PC-3 (cell line): ENCODE data around the gene HES1. TPM values are rescaled to one million over a fixed set of nuclear protein-coding genes. Genes with fewer than 3 reads are reported as not detected.

ENCODE experiments used
- ATAC-seq: fragments of 200-7000 bp; cut with Tn5 transposase; 2 replicates; pipeline ENCODE4 v1.9.1; 2020; ENCODE audit warnings: mild to moderate bottlenecking, moderate library complexity
- BruUV-seq: library from RNA; stranded (reverse); fragments of 400-500 nt; replicated peaks from 2 replicates; lab custom pipeline; 2021; lab: Mats Ljungman, UMichigan
- CTCF ChIA-PET: fragments of 300-600 bp; sonication (Branson Sonifier 250); formaldehyde crosslinking; loops from one replicate; lab custom pipeline; 2022; ENCODE audit warnings: antibody characterized with exemption; lab: Charles Lee
- POLR2A ChIA-PET: fragments of 300-600 bp; sonication (Branson Sonifier 250); formaldehyde crosslinking; loops from one replicate; lab custom pipeline; 2022; ENCODE audit warnings: antibody characterized with exemption; ENCODE audit not compliant: unreplicated experiment; lab: Charles Lee
- DNase-seq: peaks from one replicate; pipeline ENCODE4 v3.0.0-alpha.2; 2015
- H2AFZ ChIP-seq: fragments of 300-600 bp; sonication (generic); 2 replicates; pipeline ENCODE4 v1.6.0; 2016; ENCODE audit warnings: antibody characterized with exemption, low read length
- H3F3A ChIP-seq: fragments of 300-600 bp; sonication (generic); one replicate; pipeline ENCODE4 v1.6.0; 2017; ENCODE audit warnings: antibody characterized with exemption, low read length, control low read depth, mild to moderate bottlenecking; ENCODE audit not compliant: unreplicated experiment
- H3K27ac ChIP-seq: fragments of 300-600 bp; sonication (generic); 2 replicates; pipeline ENCODE4 v1.5.1; 2016; ENCODE audit warnings: mild to moderate bottlenecking, low read length
- H3K27me3 ChIP-seq: fragments of 300-600 bp; sonication (generic); 2 replicates; pipeline ENCODE4 v1.6.1; 2016; ENCODE audit warnings: low read length, mixed read lengths
- H3K36me3 ChIP-seq: fragments of 300-600 bp; sonication (generic); 2 replicates; pipeline ENCODE4 v1.6.1; 2016; ENCODE audit warnings: low read depth, mixed run types, low read length, mixed read lengths
- H3K4me1 ChIP-seq: fragments of 300-600 bp; sonication (generic); 2 replicates; pipeline ENCODE4 v1.5.1; 2016; ENCODE audit warnings: low read length; ENCODE audit not compliant: insufficient read depth
- H3K4me2 ChIP-seq: fragments of 300-600 bp; sonication (generic); 2 replicates; pipeline ENCODE4 v1.6.0; 2016; ENCODE audit warnings: low read length
- H3K4me3 ChIP-seq: fragments of 300-600 bp; sonication (generic); 2 replicates; pipeline ENCODE4 v1.5.1; 2016; ENCODE audit warnings: mild to moderate bottlenecking, low read length, mixed read lengths
- H3K79me2 ChIP-seq: fragments of 300-600 bp; sonication (generic); 2 replicates; pipeline ENCODE4 v1.6.1; 2017; ENCODE audit warnings: low read length, mixed read lengths
- H3K9ac ChIP-seq: fragments of 300-600 bp; sonication (generic); 2 replicates; pipeline ENCODE4 v1.6.0; 2016; ENCODE audit warnings: mild to moderate bottlenecking, low read length
- H3K9me2 ChIP-seq: fragments of 300-600 bp; sonication (generic); replicated peaks from 2 replicates; pipeline ENCODE4 v1.6.1; 2016; ENCODE audit warnings: mixed run types, low read length, mixed read lengths
- H3K9me3 ChIP-seq: fragments of 300-600 bp; sonication (generic); 2 replicates; pipeline ENCODE4 v1.6.1; 2016; ENCODE audit warnings: low read length, mixed read lengths
- H4K20me1 ChIP-seq: fragments of 300-600 bp; sonication (generic); 2 replicates; pipeline ENCODE4 v1.6.1; 2016; ENCODE audit warnings: low read length, mixed read lengths
- EZH2 ChIP-seq: fragments of 300-600 bp; sonication (generic); IDR thresholded peaks from one replicate; pipeline ENCODE4 v1.6.1; 2017; ENCODE audit warnings: antibody characterized with exemption, mild to moderate bottlenecking, low read length; ENCODE audit not compliant: unreplicated experiment
- EZH2phosphoT487 ChIP-seq: fragments of 300-600 bp; sonication (generic); IDR thresholded peaks from 2 replicates; pipeline ENCODE4 v1.6.1; 2018; ENCODE audit warnings: mild to moderate bottlenecking, antibody characterized with exemption, low read length, borderline replicate concordance
- intact Hi-C: fragments of 100-400 bp; cut with micrococcal nuclease; formaldehyde crosslinking; loops from 2 replicates; pipeline ENCODE4 v1.9.0; 2023
- total RNA-seq: library from RNA; depleted of rRNA; stranded (reverse); fragments of >200 nt; gene quantifications from 2 replicates; pipeline ENCODE4 v1.2.3, GENCODE V29; 2014
- TF ChIP-seq, protein P1 (sequence below): fragments of 300-600 bp; sonication (generic); conservative IDR thresholded peaks from 2 replicates; pipeline ENCODE4 v1.5.1; 2017; ENCODE audit warnings: antibody characterized with exemption, low read depth, mild to moderate bottlenecking, low read length

HES1 gene
- total RNA-seq, 1 experiment from 2014 or later = 906 TPM

DNA sequence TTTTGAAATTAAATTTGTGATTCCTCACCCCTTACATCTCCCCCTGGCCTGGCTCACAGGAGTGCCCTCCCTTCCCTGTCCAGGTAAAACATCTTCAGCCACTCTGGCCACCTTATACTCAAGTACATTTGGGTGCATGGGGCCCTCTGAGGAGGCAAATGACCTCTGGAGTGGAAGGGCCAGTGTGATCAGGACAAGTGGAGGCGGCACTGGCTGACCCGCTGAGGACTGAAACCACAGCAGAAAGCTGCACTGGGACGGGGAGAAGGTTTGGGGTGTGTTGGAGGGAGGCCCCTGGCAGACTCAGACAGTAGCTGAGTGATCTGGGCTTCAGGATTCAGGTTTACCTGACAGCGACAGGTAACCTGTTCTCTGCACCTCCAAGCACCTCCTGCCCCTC is 24.2 kb downstream of the HES1 start:
- no peaks in the 10 kb centered on the region for H3K36me3 ChIP-seq
- BruUV-seq = no TSS peak
- H3F3A ChIP-seq = no peaks in the 10 kb centered on the region
- intact Hi-C loops = no loop called here
- no peaks in the 10 kb centered on the region for H4K20me1 ChIP-seq
- ChIA-PET POLR2A (no interaction called here), CTCF (no interaction called here)
- H3K4me1 ChIP-seq = peaks cover 27% of the 10 kb centered on the region
- no peak overlapping the region for H3K9ac ChIP-seq
- no peak overlapping the region for H2AFZ ChIP-seq
- ATAC-seq (no peak), DNase-seq (no peak)
- H3K27me3 ChIP-seq = no peaks in the 10 kb centered on the region
- no peak overlapping the region for H3K4me3 ChIP-seq
- no peaks in the 10 kb centered on the region for H3K79me2 ChIP-seq
- H3K27ac ChIP-seq = no peak overlapping the region
- TF ChIP-seq, protein P1, sequence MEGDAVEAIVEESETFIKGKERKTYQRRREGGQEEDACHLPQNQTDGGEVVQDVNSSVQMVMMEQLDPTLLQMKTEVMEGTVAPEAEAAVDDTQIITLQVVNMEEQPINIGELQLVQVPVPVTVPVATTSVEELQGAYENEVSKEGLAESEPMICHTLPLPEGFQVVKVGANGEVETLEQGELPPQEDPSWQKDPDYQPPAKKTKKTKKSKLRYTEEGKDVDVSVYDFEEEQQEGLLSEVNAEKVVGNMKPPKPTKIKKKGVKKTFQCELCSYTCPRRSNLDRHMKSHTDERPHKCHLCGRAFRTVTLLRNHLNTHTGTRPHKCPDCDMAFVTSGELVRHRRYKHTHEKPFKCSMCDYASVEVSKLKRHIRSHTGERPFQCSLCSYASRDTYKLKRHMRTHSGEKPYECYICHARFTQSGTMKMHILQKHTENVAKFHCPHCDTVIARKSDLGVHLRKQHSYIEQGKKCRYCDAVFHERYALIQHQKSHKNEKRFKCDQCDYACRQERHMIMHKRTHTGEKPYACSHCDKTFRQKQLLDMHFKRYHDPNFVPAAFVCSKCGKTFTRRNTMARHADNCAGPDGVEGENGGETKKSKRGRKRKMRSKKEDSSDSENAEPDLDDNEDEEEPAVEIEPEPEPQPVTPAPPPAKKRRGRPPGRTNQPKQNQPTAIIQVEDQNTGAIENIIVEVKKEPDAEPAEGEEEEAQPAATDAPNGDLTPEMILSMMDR = no peak
- TF ChIP-seq EZH2phosphoT487 (no peak), EZH2 (no peak)
- H3K4me2 ChIP-seq = no peak overlapping the region
- H3K9me2 ChIP-seq = no peaks in the 10 kb centered on the region
- H3K9me3 ChIP-seq = no peaks in the 10 kb centered on the region

DNA sequence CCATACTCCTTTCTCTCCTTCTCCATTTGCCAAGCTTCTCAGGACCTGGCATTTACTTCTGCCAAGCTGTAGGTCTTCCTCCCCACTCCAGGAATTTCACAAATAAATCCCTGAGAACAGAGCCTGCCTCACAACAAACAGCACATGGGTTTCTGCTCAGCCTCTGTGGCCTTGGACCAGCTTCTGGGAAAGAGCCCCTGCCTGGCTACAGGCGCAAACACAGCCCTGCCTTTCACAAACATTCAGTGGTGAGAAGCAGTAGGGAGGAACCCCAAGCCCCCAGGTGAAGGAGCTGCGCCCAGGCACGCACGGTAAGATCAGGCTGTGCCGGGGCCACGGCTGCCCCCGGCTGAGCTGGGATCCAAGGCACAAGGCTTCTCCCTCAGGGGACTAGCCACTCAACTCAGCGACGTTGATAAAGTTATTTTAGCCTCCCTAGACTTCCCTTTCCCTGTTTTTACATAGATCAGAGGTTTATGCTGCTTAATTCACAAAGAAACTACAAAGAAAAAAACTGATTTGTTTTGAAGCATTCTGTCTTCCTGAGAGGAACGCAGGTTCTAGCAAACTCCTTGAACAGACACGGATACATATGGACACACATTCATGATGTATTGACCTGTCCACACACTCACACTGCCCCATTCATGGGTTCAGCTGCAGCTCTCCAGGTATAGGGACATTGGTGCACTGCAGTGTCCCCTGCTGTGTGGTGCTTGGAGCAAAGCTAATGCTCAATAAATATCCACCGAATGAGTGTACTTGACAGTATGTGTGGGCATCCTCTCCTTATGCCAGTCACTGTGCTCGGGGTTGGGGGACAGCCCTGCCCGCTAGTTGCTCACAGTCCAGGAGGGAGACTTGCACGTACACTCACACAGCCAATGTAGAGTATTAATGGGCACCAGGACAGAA is 25.4 kb downstream of the HES1 start:
- CTCF ChIA-PET = no interaction called here
- intact Hi-C loops = no loop called here
- POLR2A ChIA-PET = interaction anchor here (0.7 kb wide), 2 partner anchors 31 to 117 kb away, joined by 8 to 9 read pairs; no protein-coding TSS in a partner anchor
- no peak overlapping the region for H3K9ac ChIP-seq
- DNase-seq (no peak), ATAC-seq (no peak)
- no peaks in the 10 kb centered on the region for H3F3A ChIP-seq
- no peaks in the 10 kb centered on the region for H3K79me2 ChIP-seq
- no peaks in the 10 kb centered on the region for H3K27me3 ChIP-seq
- H3K4me1 ChIP-seq = peaks cover 27% of the 10 kb centered on the region
- no TSS peak for BruUV-seq
- no peak overlapping the region for H3K4me3 ChIP-seq
- no peaks in the 10 kb centered on the region for H3K36me3 ChIP-seq
- no peaks in the 10 kb centered on the region for H3K9me3 ChIP-seq
- no peak overlapping the region for H3K27ac ChIP-seq
- no peak overlapping the region for H2AFZ ChIP-seq
- no peaks in the 10 kb centered on the region for H3K9me2 ChIP-seq
- H4K20me1 ChIP-seq = no peaks in the 10 kb centered on the region
- TF ChIP-seq, protein P1 = no peak
- TF ChIP-seq EZH2phosphoT487 (no peak), EZH2 (no peak)
- H3K4me2 ChIP-seq = no peak overlapping the region
